HG02852 (cell line): ENCODE data around the gene ITGB3.

Experiments
- ATAC-seq: cut with Tn5 transposase; IDR thresholded peaks from one replicate; pipeline ENCODE4 v1.9.1; 2021; ENCODE audit warnings: mild to moderate bottlenecking, moderate library complexity; ENCODE audit not compliant: unreplicated experiment

ITGB3 gene

DNA sequence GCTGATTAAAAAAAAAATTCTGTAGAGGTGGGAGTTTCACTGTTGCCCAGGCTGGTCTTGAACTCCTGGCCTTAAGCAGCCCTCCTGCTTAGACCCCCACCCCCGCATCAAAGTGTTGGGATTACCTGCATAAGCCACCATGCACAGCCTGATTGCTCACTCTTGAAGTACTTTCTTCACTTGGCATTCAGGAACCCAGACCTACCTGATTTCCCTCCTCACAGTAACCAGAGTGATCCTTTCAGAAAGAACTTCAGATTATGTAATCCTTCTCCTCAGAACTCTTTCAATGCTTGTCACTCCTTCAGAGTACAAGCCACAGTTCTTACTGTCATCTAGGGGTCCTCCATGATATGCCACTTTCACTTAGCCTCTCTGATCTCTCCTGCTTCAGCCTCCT is 71.5 kb downstream of the ITGB3 start:
- no peak for ATAC-seq

DNA sequence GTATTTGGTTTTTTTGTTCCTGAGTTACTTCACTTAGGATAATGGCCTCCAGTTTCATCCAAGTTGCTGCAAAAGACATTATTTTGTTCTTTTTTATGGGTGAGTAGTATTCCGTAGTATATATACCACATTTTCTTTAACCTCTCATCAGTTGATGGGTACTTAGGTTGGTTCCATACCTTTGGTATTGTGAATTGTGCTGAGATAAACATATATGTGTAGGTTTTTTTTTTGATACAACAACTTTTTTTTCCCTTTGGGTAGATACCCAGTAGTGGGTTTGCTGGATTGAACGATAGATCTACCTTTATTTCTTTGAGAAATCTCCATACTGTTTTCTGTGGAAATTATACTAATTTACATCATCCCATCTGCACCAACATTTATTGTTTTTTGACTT is 76.9 kb downstream of the ITGB3 start:
- no peak for ATAC-seq

DNA sequence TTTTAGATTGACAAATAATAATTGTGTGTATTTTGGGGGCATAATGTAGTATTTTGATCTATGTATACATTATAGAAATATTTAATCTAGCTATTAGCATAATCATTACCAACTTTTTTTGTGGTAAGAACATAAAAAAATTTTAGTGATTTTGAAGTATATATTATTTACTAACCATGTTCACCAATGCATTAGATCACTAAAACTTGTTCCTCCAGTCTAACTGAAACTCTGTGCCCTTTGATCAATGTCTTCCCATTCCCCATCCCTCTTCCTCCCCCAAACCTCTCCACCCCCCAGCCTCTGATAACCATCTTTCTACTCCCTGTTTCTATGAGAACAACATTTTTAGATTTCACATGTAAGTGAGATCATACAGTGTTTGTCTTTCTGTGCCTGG is 78.7 kb downstream of the ITGB3 start:
- no peak for ATAC-seq

DNA sequence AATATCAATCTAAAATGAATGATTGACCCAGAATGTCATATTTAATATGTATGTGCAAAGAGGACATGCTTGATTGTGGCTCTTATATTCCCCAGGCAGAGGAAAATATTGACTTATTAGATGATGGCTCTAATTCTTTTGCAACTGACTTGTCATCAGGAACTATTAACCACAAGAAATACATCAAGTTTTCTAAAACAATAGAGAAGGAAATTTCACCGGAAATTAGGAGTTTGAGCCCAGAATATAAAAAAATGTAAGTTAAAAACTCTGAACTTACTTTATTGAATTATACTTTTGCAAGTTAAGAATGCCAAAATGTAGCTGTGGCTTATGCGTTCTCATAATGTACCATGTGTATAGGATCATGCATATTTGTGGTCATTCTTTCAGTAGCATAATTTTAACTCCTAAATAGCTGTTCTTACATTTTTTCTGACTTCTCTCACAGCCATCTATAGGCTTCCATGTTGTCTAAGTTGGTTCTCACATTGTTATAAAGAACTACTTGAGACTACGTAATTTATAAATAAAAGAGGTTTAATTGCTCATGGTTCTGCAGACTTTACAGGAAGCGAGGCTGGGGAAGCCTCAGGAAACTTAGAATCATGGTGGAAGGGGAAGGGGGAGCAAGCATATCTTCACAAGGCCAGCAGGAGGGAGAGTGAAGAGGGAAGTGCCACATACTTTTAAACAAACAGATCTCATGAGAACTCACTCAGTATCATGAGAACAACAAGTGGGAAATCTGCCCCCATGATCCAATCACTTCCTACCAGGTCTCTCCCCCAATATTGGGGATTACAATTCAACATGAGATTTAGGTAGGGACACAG is 81.7 kb downstream of the ITGB3 start:
- no peak for ATAC-seq

DNA sequence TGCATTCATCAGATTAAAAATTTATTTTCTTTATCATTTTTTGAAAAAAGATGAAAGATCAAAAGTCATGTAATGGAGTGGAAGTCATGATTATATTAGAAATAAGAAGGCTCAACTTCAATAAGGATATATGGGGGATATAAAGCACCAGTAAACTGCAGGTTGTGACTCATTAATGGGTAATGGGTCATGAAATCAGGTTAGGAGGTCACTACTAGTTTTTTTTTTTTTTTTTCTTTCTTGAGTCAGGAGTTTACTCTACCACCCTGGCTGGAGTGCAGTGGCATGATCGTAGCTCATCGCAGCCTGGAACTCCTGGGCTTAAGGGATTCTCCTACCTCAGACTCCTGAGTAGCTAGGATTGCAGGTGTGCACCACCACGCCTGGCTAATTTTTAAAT is 84.4 kb downstream of the ITGB3 start:
- ATAC-seq = no peak

DNA sequence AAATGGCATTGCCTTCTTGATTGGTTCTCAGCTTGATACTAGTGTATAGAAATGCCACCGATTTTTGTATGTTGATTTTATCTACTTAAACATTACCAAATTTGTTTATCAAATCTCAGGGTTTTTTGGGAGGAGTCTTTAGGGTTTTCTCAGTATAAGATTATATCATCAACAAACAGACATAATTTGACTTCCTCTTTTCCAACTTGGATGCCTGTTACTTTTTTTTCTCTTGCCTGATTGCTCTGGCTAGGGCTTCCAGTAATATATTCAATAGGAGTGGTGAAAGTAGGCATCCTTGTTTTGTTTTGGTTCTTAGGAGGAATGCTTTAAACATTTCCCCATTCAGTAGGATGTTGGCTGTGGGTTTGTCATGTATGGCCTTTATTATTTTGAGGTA is 99.2 kb downstream of the ITGB3 start:
- ATAC-seq = no peak

DNA sequence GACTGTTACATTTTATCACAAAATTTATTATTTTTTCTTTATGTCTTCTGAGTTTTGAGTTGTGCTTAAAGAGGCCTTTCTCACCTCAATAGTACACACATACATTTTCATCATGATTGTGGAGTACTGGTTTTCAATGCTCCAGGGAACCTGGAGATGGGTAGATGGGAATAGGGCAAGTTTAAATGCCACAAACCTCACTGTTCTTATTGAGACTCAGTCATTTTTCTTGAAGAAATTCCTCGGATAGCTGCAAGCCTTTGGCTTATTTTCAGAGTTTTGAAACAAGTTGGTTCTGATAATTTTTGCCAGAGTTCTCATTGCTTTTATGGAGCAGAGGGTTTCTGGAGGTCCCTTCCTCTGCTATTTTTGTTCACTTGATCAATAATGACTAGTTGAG is 105.0 kb downstream of the ITGB3 start:
- ATAC-seq = no peak
